H1 (cell line): Measurements from ENCODE around the gene SVIL. TPM values are rescaled to one million over a fixed set of nuclear protein-coding genes. Genes with fewer than 3 reads are reported as not detected.

ENCODE experiments used
- GABPA ChIP-seq: IDR thresholded peaks from 2 replicates; pipeline ENCODE4 v1.6.1; 2011; ENCODE audit warnings: mild to moderate bottlenecking, low read length, moderate library complexity, borderline replicate concordance; ENCODE audit not compliant: insufficient read depth
- HDAC2 ChIP-seq, 2 experiments: fragments of 300-600 bp in 1 of 2; sonication (generic) in 1 of 2; IDR thresholded peaks; 2 replicates each; pipeline ENCODE4 v1.6.1; 2011 to 2012; ENCODE audit warnings: low read depth in 2 of 2, low read length in 2 of 2, mild to moderate bottlenecking in 2 of 2, moderate library complexity in 2 of 2, borderline replicate concordance in 1 of 2, inconsistent platforms in 1 of 2
- RNF2 ChIP-seq: fragments of 200-900, 300-1000 bp; sonication (generic); IDR thresholded peaks from 2 replicates; pipeline ENCODE4 v1.7.1; 2016; ENCODE audit warnings: borderline replicate concordance, low read depth, mild to moderate bottlenecking, antibody characterized with exemption, low read length; ENCODE audit not compliant: poor library complexity, severe bottlenecking; ENCODE audit errors: missing control alignments
- SIN3A ChIP-seq, 2 experiments: IDR thresholded peaks in 1 of 2; conservative IDR thresholded peaks in 1 of 2; 2 replicates each; pipeline ENCODE4 v1.6.1; 2011 to 2012; ENCODE audit warnings: low read length in 2 of 2, improper control_type of control experiment in 1 of 2, low read depth in 1 of 2, mild to moderate bottlenecking in 1 of 2
- SP1 ChIP-seq: IDR thresholded peaks from 2 replicates; pipeline ENCODE4 v1.6.1; 2011; ENCODE audit warnings: low read depth, low read length
- TBP ChIP-seq: IDR thresholded peaks from 2 replicates; pipeline ENCODE4 v1.6.1; 2011; ENCODE audit warnings: low read depth, low read length, improper control_type of control experiment
- ZNF274 ChIP-seq: IDR thresholded peaks from 2 replicates; pipeline ENCODE4 v1.7.0; 2012; ENCODE audit warnings: low read length, borderline replicate concordance; ENCODE audit errors: extremely low read depth
- polyA plus RNA-seq, 7 experiments: library from polyadenylated mRNA; depleted of rRNA in 3 of 7; stranded (reverse) in 5 of 7; unstranded in 2 of 7; fragments of >200 nt in 5 of 7; fragments of 200-250 nt in 2 of 7; gene quantifications; 1 replicate in 5 of 7; 2 replicates in 1 of 7; 4 replicates in 1 of 7; pipeline versions ENCODE4 v1.2.1 to v1.2.3, GENCODE V29; 2011 to 2013; ENCODE audit warnings: missing spikeins in 2 of 7, mixed read lengths in 2 of 7
- total RNA-seq: library from RNA; stranded (reverse); fragmentation: NEBNext Ultra II Directional; extraction: Animal tissue kit (Norgen Biotek cat#: 25700); gene quantifications from 2 replicates; pipeline ENCODE4 v1.2.1, GENCODE V29; 2021

The SVIL gene
- total and polyA plus RNA-seq, 2 of the 8 experiments (the other 6 are each of a cell fraction or from before 2014, with no cell fraction given): 4.7 to 15.4 TPM

DNA sequence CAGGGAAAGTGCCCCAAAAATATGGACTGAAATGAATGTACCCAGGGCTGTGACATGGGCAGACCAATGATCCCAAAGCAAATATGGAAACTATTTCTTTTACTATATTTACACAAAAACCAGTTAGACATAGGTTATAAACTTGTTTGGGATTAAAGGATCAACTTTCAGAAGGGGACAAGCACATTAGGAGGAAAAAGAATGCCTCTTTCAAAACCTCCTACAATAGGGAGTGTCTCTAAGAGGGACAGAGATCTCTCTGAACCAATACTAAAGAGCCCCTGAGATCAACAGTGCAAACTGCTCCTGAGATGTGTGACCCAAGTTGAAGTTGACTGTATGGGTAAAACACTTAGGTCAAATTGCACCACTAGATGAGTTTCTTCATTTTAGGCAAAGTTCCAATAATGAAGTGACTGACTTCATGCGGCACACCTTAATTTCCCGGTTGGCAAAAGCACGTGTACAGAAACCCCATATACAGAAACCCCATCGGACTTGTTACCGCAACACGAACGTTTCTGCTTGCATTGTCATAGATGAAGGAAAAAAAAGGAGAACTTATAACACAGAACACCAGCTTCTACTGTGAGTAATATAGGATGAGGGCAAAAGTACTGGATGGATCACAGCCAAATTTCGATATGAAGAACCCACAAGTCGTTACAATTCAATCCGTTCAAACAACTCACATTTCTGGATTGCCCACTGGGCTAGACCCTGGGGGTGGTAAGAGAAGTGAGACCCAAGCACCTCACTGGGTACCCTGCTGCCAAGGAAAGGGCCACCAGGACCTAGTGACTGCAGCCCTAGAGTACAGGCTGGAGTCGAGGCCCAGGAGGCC is 4.3 kb downstream of the SVIL start (continued):
- TF ChIP-seq ZNF274 (no peak), HDAC2 (IDR thresholded peaks at IDR 0.05; ENCODE audit: borderline replicate concordance in 1 of 2, low read depth in 2 of 2, low read length in 2 of 2) (no peak), SP1 (no peak), TBP (no peak), RNF2 (no peak), SIN3A (conservative IDR thresholded peaks at IDR 0.05 in 1 of 2, IDR thresholded peaks at IDR 0.05 in 1 of 2; ENCODE audit: low read depth in 1 of 2, low read length in 2 of 2) (no peak), GABPA (no peak)
